Endothelial cell of umbilical vein (primary cell): ENCODE data around the gene HPGD. TPM values are rescaled to one million over a fixed set of nuclear protein-coding genes. Genes with fewer than 3 reads are reported as not detected.

ENCODE experiments used
- BruUV-seq: library from RNA; stranded (reverse); fragments of 400-500 nt; replicated peaks from 2 replicates; lab custom pipeline; 2021; lab: Mats Ljungman, UMichigan
- CTCF ChIA-PET: fragments of 300-600, 350-600 bp; sonication (Branson Sonifier 250); formaldehyde crosslinking; loops from one replicate; lab custom pipeline; 2021; ENCODE audit warnings: antibody characterized with exemption, inconsistent platforms; lab: Charles Lee
- POLR2A ChIA-PET: fragments of 300-600, 350-600 bp; sonication (Branson Sonifier 250); formaldehyde crosslinking; loops from one replicate; lab custom pipeline; 2021; ENCODE audit warnings: antibody characterized with exemption, inconsistent platforms; lab: Charles Lee
- DNase-seq: peaks from one replicate; pipeline ENCODE4 v3.0.0-alpha.2; 2011; ENCODE audit warnings: low read depth, low spot score
- FAIRE-seq: peaks from 2 replicates; lab custom pipeline; 2011; peaks lifted over from hg19 to GRCh38; lab: Jason Lieb, UNC
- H2AFZ ChIP-seq: 2 replicates; pipeline ENCODE4 v1.6.0; 2012; ENCODE audit warnings: low read depth, low read length, control low read depth, inconsistent platforms
- H3K27ac ChIP-seq: 2 replicates; pipeline ENCODE4 v1.5.1; 2011; ENCODE audit warnings: low read depth, mild to moderate bottlenecking, control low read depth, low read length, moderate library complexity; ENCODE audit not compliant: insufficient read depth
- H3K27me3 ChIP-seq, 2 experiments: 2 replicates each; pipeline versions ENCODE4 v1.6.0 to v1.6.1; 2011; ENCODE audit warnings: low read length in 2 of 2, mixed read lengths in 1 of 2; ENCODE audit not compliant: control insufficient read depth in 2 of 2, insufficient read depth in 2 of 2
- H3K36me3 ChIP-seq, 2 experiments: 2 replicates in 1 of 2; 3 replicates in 1 of 2; pipeline ENCODE4 v1.5.1; 2011; ENCODE audit warnings: low read length in 2 of 2, mild to moderate bottlenecking in 1 of 2, moderate library complexity in 1 of 2; ENCODE audit not compliant: control insufficient read depth in 2 of 2, insufficient read depth in 2 of 2; ENCODE audit errors: extremely low read depth in 1 of 2
- H3K4me1 ChIP-seq: 3 replicates; pipeline ENCODE4 v1.5.1; 2011; ENCODE audit warnings: mild to moderate bottlenecking, low read length; ENCODE audit not compliant: control insufficient read depth, insufficient read depth; ENCODE audit errors: extremely low read depth
- H3K4me2 ChIP-seq: 2 replicates; pipeline ENCODE4 v1.6.1; 2011; ENCODE audit warnings: low read length, control low read depth, mixed read lengths; ENCODE audit not compliant: insufficient read depth
- H3K4me3 ChIP-seq, 3 experiments: fragments of 200-600 bp in 1 of 3; sonication (generic), shearing (Covaris generic) in 1 of 3; replicated peaks in 1 of 3; 2 replicates each; pipeline ENCODE4 v1.5.1; 2011 to 2016; ENCODE audit warnings: control low read depth in 3 of 3, low read length in 3 of 3, mild to moderate bottlenecking in 2 of 3, inconsistent platforms in 1 of 3, low read depth in 1 of 3, moderate library complexity in 1 of 3; ENCODE audit not compliant: insufficient read depth in 1 of 3
- H3K79me2 ChIP-seq: 2 replicates; pipeline ENCODE4 v1.6.0; 2012; ENCODE audit warnings: low read length, inconsistent platforms; ENCODE audit not compliant: control insufficient read depth, insufficient read depth
- H3K9ac ChIP-seq: replicated peaks from 2 replicates; pipeline ENCODE3; 2011; ENCODE audit warnings: low read length, control low read depth; ENCODE audit not compliant: insufficient read depth; ENCODE audit errors: extremely low read depth
- H3K9me1 ChIP-seq: replicated peaks from 3 replicates; pipeline ENCODE4 v1.6.0; 2011; ENCODE audit warnings: mild to moderate bottlenecking, low read length; ENCODE audit not compliant: control insufficient read depth, insufficient read depth; ENCODE audit errors: extremely low read depth
- H3K9me3 ChIP-seq: replicated peaks from 2 replicates; pipeline ENCODE4 v1.5.1; 2012; ENCODE audit warnings: low read length, inconsistent platforms; ENCODE audit not compliant: control insufficient read depth, insufficient read depth
- H4K20me1 ChIP-seq: replicated peaks from 2 replicates; pipeline ENCODE3; 2011; ENCODE audit warnings: mild to moderate bottlenecking, low read length; ENCODE audit not compliant: control insufficient read depth, insufficient read depth; ENCODE audit errors: extremely low read depth
- CTCF ChIP-seq, 2 donors: IDR thresholded peaks; 1 replicate in 1 of 2; 2 replicates in 1 of 2; pipeline ENCODE4 v1.5.1; 2011; ENCODE audit warnings: low read length in 2 of 2, mild to moderate bottlenecking in 2 of 2, moderate library complexity in 2 of 2, control low read depth in 1 of 2, inconsistent platforms in 1 of 2, low read depth in 1 of 2; ENCODE audit not compliant: insufficient read depth in 1 of 2; ENCODE audit errors: extremely low read depth in 1 of 2
- EZH2 ChIP-seq: IDR thresholded peaks from 2 replicates; pipeline ENCODE4 v1.6.1; 2012; ENCODE audit warnings: borderline replicate concordance, low read depth, mild to moderate bottlenecking, moderate library complexity, low read length, inconsistent platforms; ENCODE audit not compliant: severe bottlenecking
- FOS ChIP-seq: IDR thresholded peaks from 2 replicates; pipeline ENCODE4 v1.6.1; 2011; ENCODE audit warnings: mild to moderate bottlenecking, low read length, moderate library complexity, borderline replicate concordance; ENCODE audit not compliant: insufficient read depth
- GATA2 ChIP-seq: IDR thresholded peaks from 2 replicates; pipeline ENCODE4 v1.7.0; 2011; ENCODE audit warnings: low read depth, mild to moderate bottlenecking, moderate library complexity, mixed read lengths, low read length; ENCODE audit not compliant: insufficient read length, insufficient read depth
- JUN ChIP-seq: IDR thresholded peaks from 2 replicates; pipeline ENCODE4 v1.6.1; 2011; ENCODE audit warnings: borderline replicate concordance, low read depth; ENCODE audit not compliant: insufficient read length, insufficient read depth
- MAX ChIP-seq: IDR thresholded peaks from 2 replicates; pipeline ENCODE4 v1.6.1; 2011; ENCODE audit not compliant: insufficient read depth, insufficient read length
- MYC ChIP-seq: IDR thresholded peaks from one replicate; pipeline ENCODE4 v1.6.1; 2011; ENCODE audit warnings: mild to moderate bottlenecking, low read depth, low read length
- POLR2A ChIP-seq: IDR thresholded peaks from 2 replicates; pipeline ENCODE4 v1.6.1; 2012; ENCODE audit warnings: low read depth, mild to moderate bottlenecking, control low read depth, low read length
- POLR2AphosphoS5 ChIP-seq: IDR thresholded peaks from 2 replicates; pipeline ENCODE4 v1.6.1; 2012; ENCODE audit warnings: low read depth, mild to moderate bottlenecking, control low read depth, low read length, moderate library complexity; ENCODE audit not compliant: insufficient read depth
- dilution Hi-C: fragments of 300-500 bp; cut with MboI; formaldehyde crosslinking; loops from one replicate; pipeline ENCODE4 v1.15.0; 2019; ENCODE audit warnings: low sequenced_read_pairs; ENCODE audit not compliant: extremely low pct_ligation_motif_present
- intact Hi-C: fragments of 100-400 bp; cut with micrococcal nuclease; formaldehyde crosslinking; loops from one replicate; pipeline ENCODE4 v1.10.0; 2022
- polyA plus RNA-seq, 4 experiments: library from polyadenylated mRNA; depleted of rRNA in 3 of 4; stranded (reverse) in 3 of 4; unstranded in 1 of 4; fragments of >200 nt; gene quantifications; 2 replicates each; pipeline versions ENCODE4 v1.2.1 to v1.2.3, GENCODE V29; 2011 to 2012; ENCODE audit warnings: missing spikeins in 1 of 4
- total RNA-seq: library from RNA; stranded (reverse); gene quantifications from 2 replicates; pipeline ENCODE4 v1.2.3, GENCODE V29; 2021

The HPGD gene
- total and polyA plus RNA-seq, 2 donors (not counting 3 experiments of a cell fraction or from before 2014, with no cell fraction given): not detected

GRCh38 chr4:174539571-174539970 is 17.3 kb upstream of the HPGD start:
- POLR2A ChIA-PET: no interaction called here
- Histone ChIP-seq H2AFZ (no peak overlapping the region), H3K27me3 (no peaks in the 10 kb centered on the region), H3K4me2 (no peak overlapping the region), H3K9ac (no peak overlapping the region), H3K9me3 (peaks cover 2% of the 10 kb centered on the region), H3K4me1 (no peaks in the 10 kb centered on the region), H3K27ac (no peak overlapping the region), H3K4me3 (no peak overlapping the region), H3K36me3 (no peaks in the 10 kb centered on the region), H4K20me1 (no peaks in the 10 kb centered on the region), H3K79me2 (no peaks in the 10 kb centered on the region), H3K9me1 (no peaks in the 10 kb centered on the region)
- no peak for DNase-seq
- no peak for FAIRE-seq
- TF ChIP-seq EZH2: no peak
- no peak for TF ChIP-seq GATA2
- TF ChIP-seq MAX: no peak
- TF ChIP-seq POLR2A: no peak
- TF ChIP-seq POLR2AphosphoS5: no peak
- no peak for TF ChIP-seq JUN
- no peak for TF ChIP-seq CTCF (IDR thresholded peaks at IDR 0.05; ENCODE audit: extremely low read depth in 1 of 2, insufficient read depth in 1 of 2, low read depth in 1 of 2, low read length in 2 of 2)
- TF ChIP-seq MYC: no peak
- no peak for TF ChIP-seq FOS
- dilution Hi-C loops (no loop called here), intact Hi-C loops (no loop called here)
- CTCF ChIA-PET: no interaction called here
- no TSS peak for BruUV-seq
